ENCODE measurements around the gene C2orf78.

C2orf78 gene

GRCh38 chr2:73822276-73822675, 38.3 kb downstream of the C2orf78 start:
- no peak for DNase-seq
- TF ChIP-seq POLR2A (IDR thresholded peaks at IDR 0.05; ENCODE audit: low read length) (no peak), GATA1 (IDR thresholded peaks at IDR 0.05; ENCODE audit: low read depth, low read length) (no peak)

DNA sequence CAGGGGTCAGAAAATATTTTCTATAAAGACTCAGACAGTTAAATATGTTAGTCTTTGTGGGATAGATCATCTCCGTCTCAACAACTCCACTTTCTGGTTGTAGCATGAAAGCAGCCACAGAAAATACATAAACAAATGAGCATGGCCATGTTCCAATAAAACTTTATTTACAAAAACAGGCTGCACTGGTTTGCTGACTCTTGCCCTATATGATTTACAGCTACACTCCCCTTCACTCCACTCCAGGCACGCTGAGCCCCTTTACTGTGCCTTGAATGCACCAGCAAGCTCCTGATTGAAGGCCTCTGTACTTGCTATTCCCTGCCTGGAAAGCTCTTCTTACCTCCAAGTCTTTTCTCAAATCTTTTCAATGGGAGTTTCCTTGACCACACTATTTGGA, 39.0 kb downstream of the C2orf78 start:
- TF ChIP-seq GATA1 (IDR thresholded peaks at IDR 0.05; ENCODE audit: low read depth, low read length) (no peak), POLR2A (IDR thresholded peaks at IDR 0.05; ENCODE audit: low read length) (no peak)
- no peak for DNase-seq

DNA sequence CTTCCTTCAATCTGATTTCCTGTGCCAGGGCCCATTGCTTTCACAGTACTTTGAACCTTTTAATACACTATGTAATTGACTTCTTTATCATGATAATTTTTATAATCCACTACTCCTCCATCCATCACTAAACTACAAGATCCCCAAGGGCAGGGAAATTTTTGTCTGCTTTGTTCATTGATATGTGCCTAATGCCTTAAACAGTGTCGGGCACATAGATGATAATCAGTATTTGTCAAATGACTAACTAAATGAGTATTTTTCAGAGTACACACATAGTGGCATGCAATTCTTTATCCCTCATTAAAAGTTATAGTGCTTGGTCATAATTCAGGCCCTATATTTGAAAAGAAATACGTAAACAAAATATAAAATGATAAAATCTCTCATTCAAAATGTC, 39.4 kb downstream of the C2orf78 start:
- no peak for DNase-seq
- TF ChIP-seq POLR2A (IDR thresholded peaks at IDR 0.05; ENCODE audit: low read length) (no peak), GATA1 (IDR thresholded peaks at IDR 0.05; ENCODE audit: low read depth, low read length) (no peak)

DNA sequence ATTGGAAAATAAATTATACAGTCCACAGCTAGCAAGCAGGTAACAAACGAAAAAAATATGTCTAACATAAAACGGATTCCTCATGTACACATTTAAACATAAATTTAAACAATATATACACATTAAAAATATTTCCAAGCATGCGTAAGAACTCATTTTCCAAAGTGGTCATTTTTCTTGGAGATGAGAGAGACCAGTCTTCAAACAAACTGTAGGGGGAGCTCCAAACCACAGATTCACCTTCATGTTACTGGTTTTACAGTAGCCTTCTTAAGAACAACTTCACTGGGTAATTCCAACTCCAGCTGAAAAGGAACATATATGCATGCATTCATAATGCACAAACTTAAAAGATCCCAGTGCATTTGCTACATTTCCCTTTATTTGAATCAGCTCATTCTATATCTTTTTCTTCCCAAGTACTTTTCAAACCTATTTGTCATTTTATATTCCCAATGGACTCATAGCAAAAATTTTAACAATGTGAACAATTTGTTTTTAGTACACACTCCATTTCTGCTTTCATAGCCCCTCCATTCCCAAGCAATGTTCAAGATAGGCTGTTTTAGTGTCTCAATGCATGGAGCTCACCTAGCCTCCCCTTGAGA, 40.0 kb downstream of the C2orf78 start:
- peak; percentile 84 to 89 for DNase-seq

DNA sequence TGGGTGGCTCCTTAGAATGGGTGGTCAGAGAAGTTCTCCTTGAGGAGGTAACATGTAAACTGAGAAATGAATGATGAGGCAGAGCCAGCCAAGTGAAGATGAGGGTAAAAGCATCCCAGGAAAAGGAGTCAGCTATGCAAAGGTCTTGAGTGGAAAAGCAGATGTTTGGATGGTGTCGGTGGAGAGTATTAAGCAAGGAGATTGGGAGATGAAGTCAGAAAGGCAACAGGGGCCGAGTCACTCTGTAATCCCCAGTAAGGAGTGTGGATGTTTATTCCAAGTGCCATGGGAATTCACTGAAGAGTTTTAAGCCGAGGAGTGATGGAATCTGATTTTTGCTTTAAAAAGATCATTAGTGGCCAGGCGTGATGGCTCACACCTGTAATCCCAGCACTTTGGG, 41.4 kb downstream of the C2orf78 start:
- no peak for DNase-seq

More for the DNA sequence above, 40.0 kb downstream of the C2orf78 start:
- TF ChIP-seq GATA1 (IDR thresholded peaks at IDR 0.05; ENCODE audit: low read depth, low read length) (no peak), POLR2A (IDR thresholded peaks at IDR 0.05; ENCODE audit: low read length) (no peak)

DNA sequence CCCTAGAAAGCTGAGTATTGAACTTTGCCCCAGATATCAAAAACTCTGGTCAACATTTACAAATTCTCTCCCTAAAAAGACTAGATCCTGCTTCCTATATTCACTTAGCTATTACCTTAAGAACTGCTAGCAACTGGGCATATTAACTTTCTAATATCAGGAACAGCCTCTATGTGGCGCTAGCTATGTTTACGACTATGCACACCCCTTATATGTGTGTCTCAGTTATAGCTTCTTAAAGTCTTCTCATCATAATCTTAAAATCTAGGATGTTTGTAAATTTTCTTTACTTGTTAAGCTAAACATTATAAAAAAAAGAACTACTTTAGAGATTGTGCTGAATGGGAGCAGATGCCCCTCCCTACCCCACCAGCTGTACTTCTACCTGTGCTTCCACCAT, 43.0 kb downstream of the C2orf78 start:
- no peak for TF ChIP-seq POLR2A (IDR thresholded peaks at IDR 0.05; ENCODE audit: low read length)
- TF ChIP-seq GATA1 (IDR thresholded peaks at IDR 0.05; ENCODE audit: low read depth, low read length) = no peak
- DNase-seq = peak; percentile 55 to 62

More for the DNA sequence above, 41.4 kb downstream of the C2orf78 start:
- TF ChIP-seq POLR2A (IDR thresholded peaks at IDR 0.05; ENCODE audit: low read length) = no peak
- TF ChIP-seq GATA1 (IDR thresholded peaks at IDR 0.05; ENCODE audit: low read depth, low read length) = no peak

DNA sequence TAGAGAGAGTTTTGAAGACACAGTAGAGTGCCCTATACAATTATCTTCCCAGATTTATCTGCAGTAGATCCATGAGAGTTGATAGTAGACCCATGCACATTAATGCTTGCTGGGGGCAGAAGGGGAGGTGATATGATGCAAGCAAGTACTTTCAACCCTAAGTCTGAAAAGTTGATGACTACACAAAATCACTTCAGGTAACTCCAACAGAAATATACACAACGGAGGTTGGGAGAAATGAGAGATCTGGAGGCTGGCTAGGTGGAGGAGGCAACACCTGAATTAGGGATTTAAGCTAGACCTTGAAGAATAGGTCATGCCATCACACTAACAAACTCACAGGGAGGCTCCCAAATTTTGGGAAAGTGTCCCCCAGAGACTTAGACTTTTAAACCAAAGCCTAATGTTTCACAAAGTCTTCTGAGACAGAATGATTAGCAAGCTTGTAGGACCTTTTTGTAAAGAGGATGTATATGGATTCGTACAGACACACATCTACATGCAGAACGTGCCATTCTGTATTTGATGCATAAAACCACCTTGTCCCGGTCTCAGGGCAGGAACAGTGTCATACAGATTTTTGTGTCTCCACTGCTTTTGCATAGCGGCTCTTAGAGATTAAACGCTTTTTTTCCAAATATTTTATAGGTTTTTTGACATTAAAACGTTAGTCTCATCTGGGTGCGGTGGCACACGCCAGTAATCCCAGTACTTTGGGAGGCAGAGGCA, 43.8 kb downstream of the C2orf78 start:
- no peak for DNase-seq
- no peak for TF ChIP-seq POLR2A (IDR thresholded peaks at IDR 0.05; ENCODE audit: low read length)

DNA sequence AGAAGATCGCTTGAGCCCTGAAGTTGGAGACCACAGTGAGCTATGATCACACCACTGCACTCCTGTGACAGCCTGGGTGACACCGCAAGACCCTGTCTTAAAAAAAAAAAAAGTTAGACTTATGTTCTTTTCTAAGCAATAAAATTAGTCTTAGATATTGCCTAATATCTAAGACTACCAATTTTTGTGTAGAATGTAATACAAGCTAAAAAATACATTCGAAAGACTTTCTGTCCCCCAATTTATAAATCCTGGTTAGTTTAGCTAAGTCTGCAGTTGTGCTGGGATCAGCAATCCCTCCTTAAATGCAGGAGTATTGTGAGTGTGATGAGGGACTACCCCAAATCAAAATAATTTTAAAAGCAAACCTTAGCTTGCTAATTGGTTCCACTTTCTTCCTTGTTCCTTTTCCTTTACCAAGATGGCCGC, 44.4 kb downstream of the C2orf78 start:
- peak in 1 of 2 experiments; percentile 31 for DNase-seq
- TF ChIP-seq POLR2A (IDR thresholded peaks at IDR 0.05; ENCODE audit: low read length) (no peak), GATA1 (IDR thresholded peaks at IDR 0.05; ENCODE audit: low read depth, low read length) (no peak)

DNA sequence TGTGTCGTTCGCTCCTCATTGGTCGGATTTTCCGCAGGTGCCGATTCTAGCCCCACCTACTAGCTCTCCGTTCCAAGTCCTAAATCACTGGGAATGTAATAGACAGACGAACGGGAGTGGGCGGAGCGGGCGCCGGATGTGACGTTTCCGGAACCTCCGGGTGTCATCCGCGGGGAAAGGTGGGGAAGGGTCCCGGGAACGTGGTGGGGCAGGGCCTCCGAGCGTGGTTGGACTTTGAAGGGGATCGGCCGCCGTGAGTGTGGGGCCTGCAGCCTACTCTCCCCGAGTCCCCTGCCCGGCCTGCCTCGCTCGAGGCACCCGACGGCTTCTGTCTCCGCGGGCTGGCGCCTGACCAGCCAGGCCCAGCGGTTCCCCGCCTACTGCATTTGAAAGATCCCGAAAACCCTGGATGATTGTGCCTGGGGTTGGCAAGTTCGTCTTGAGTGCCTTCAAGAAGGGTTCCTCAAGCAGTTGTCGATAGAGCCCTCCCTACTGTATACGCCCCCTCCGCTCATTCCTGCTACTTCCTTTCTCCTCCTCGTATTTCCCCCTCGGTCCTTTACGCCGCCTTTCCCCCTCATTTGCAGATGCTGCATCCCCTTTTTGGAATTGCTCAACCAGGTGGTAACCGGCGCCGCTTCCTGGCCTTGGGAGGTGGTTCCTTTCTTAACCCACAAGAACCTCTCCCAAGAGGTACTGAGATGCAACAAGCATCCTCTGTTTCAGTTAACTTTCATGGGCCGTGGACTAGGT, 45.0 kb downstream of the C2orf78 start, which contains the start of gene STAMBP:
Gene STAMBP (plus strand): TSS at position 144 of the 753 bp plus-strand sequence. CDS start 1,896 bp downstream, outside the sequence.
- TF ChIP-seq POLR2A (IDR thresholded peaks at IDR 0.05; ENCODE audit: low read length) = peak; percentile 84
- no peak for TF ChIP-seq GATA1 (IDR thresholded peaks at IDR 0.05; ENCODE audit: low read depth, low read length)
- peak; percentile 96 to 98 for DNase-seq

DNA sequence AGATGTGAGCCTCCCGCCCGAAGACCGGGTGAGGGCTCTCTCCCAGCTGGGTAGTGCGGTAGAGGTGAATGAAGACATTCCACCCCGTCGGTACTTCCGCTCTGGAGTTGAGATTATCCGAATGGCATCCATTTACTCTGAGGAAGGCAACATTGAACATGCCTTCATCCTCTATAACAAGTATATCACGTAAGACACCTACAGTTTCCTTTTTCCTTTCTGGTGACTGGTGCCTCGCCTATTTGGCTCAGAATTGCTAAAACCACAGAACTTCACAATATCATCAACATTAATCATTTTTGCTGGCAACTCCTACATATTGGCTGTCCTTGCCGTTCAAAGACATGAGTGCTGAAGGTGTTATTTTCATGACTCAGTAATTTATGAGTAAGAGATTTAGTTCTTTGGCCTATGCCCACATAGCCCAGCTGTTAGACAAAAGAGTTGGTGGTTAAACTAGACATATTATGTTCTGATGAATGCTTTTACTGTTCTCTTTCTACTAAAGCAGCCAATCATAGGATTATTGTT, 47.0 kb downstream of the C2orf78 start:
- DNase-seq = no peak
- TF ChIP-seq GATA1 (IDR thresholded peaks at IDR 0.05; ENCODE audit: low read depth, low read length) = no peak
- TF ChIP-seq POLR2A (IDR thresholded peaks at IDR 0.05; ENCODE audit: low read length) = no peak

- TF ChIP-seq GATA1 (IDR thresholded peaks at IDR 0.05; ENCODE audit: low read depth, low read length) (no peak), POLR2A (IDR thresholded peaks at IDR 0.05; ENCODE audit: low read length) (peak; percentile 22)
Measured at GRCh38 chr2:73832930-73833329, 48.9 kb downstream of the C2orf78 start.

GRCh38 chr2:73836141-73836943, 52.4 kb downstream of the C2orf78 start:
- no peak for TF ChIP-seq GATA1 (IDR thresholded peaks at IDR 0.05; ENCODE audit: low read depth, low read length)
- no peak for TF ChIP-seq POLR2A (IDR thresholded peaks at IDR 0.05; ENCODE audit: low read length)
- DNase-seq = no peak

More at GRCh38 chr2:73832930-73833329, 48.9 kb downstream of the C2orf78 start:
- peak; percentile 45 to 54 for DNase-seq

Measured in erythroblast (primary cell).